Activated T-helper 1 cell treated with anti-CD3 and anti-CD28 coated beads, Interleukin-12 subunit alpha, Interleukin-12 subunit beta, Interleukin-2, Interleukin-4 antibody, amounts not matched to agents 30 ng/mL and 10 ng/mL and 1 ng/mL, durations not matched to agents 14 hours and 24 hours and 36 hours (primary cell): ENCODE data around the gene SNTG2. TPM values are rescaled to one million over a fixed set of nuclear protein-coding genes. Genes with fewer than 3 reads are reported as not detected.

Source experiments
- DNase-seq: peaks from one replicate; pipeline ENCODE4 v3.0.0; 2021; ENCODE audit warnings: low spot score
- H3K27ac Mint-ChIP-seq: one replicate; pipeline ENCODE4 v1.8.0; 2021; ENCODE audit warnings: mild to moderate bottlenecking, mixed read lengths
- H3K27me3 Mint-ChIP-seq: one replicate; pipeline ENCODE4 v1.8.0; 2022; ENCODE audit warnings: mild to moderate bottlenecking, moderate library complexity, mixed read lengths; ENCODE audit not compliant: insufficient read depth
- H3K36me3 Mint-ChIP-seq: one replicate; pipeline ENCODE4 v1.8.0; 2021; ENCODE audit warnings: low read depth, mixed read lengths
- H3K4me1 Mint-ChIP-seq: one replicate; pipeline ENCODE4 v1.8.0; 2021; ENCODE audit warnings: low read depth, mixed read lengths
- H3K4me3 Mint-ChIP-seq: one replicate; pipeline ENCODE4 v1.8.0; 2021; ENCODE audit warnings: mild to moderate bottlenecking, moderate library complexity, mixed read lengths
- H3K9me3 Mint-ChIP-seq: one replicate; pipeline ENCODE4 v1.8.0; 2021; ENCODE audit warnings: mixed read lengths
- intact Hi-C: fragments of 100-400 bp; cut with micrococcal nuclease; formaldehyde crosslinking; loops from one replicate; pipeline ENCODE4 v1.15.1; 2024
- total RNA-seq: library from RNA; stranded (reverse); gene quantifications from 2 replicates; pipeline ENCODE4 v1.2.3, GENCODE V29; 2022

Gene SNTG2
- total RNA-seq, 1 donor from 2014 or later: not detected

GRCh38 chr2:990970-991369 lies 40.3 kb downstream of the SNTG2 start:
- no peak for DNase-seq
- no peaks in the 10 kb centered on the region for H3K4me1 Mint-ChIP-seq
- H3K27me3 Mint-ChIP-seq: no peaks in the 10 kb centered on the region
- H3K36me3 Mint-ChIP-seq: no peaks in the 10 kb centered on the region
- intact Hi-C loops: no loop called here
- H3K4me3 Mint-ChIP-seq: no peak overlapping the region
- H3K27ac Mint-ChIP-seq: no peak overlapping the region
- H3K9me3 Mint-ChIP-seq: no peaks in the 10 kb centered on the region

GRCh38 chr2:1002350-1002749 lies 51.7 kb downstream of the SNTG2 start:
- Mint-ChIP-seq H3K36me3 (no peaks in the 10 kb centered on the region), H3K27ac (no peak overlapping the region), H3K9me3 (no peaks in the 10 kb centered on the region), H3K4me1 (no peaks in the 10 kb centered on the region), H3K4me3 (no peak overlapping the region), H3K27me3 (peaks cover 11% of the 10 kb centered on the region)
- DNase-seq: no peak
- intact Hi-C loops: no loop called here

GRCh38 chr2:1004398-1004797 lies 53.7 kb downstream of the SNTG2 start:
- no peak overlapping the region for H3K4me3 Mint-ChIP-seq
- DNase-seq: no peak
- intact Hi-C loops: no loop called here
- peaks cover 5% of the 10 kb centered on the region for H3K27me3 Mint-ChIP-seq
- H3K4me1 Mint-ChIP-seq: no peaks in the 10 kb centered on the region
- no peak overlapping the region for H3K27ac Mint-ChIP-seq
- no peaks in the 10 kb centered on the region for H3K9me3 Mint-ChIP-seq
- H3K36me3 Mint-ChIP-seq: no peaks in the 10 kb centered on the region

GRCh38 chr2:1010415-1010930 lies 59.8 kb downstream of the SNTG2 start:
- H3K4me1 Mint-ChIP-seq: no peaks in the 10 kb centered on the region
- intact Hi-C loops: no loop called here
- H3K27me3 Mint-ChIP-seq: peaks cover 3% of the 10 kb centered on the region
- no peaks in the 10 kb centered on the region for H3K9me3 Mint-ChIP-seq
- H3K4me3 Mint-ChIP-seq: no peak overlapping the region
- no peak for DNase-seq
- no peak overlapping the region for H3K27ac Mint-ChIP-seq
- no peaks in the 10 kb centered on the region for H3K36me3 Mint-ChIP-seq

- H3K27ac Mint-ChIP-seq: no peak overlapping the region
- no peaks in the 10 kb centered on the region for H3K9me3 Mint-ChIP-seq
- intact Hi-C loops: no loop called here
- H3K27me3 Mint-ChIP-seq: peaks cover 3% of the 10 kb centered on the region
- no peak overlapping the region for H3K4me3 Mint-ChIP-seq
- DNase-seq: no peak
- no peaks in the 10 kb centered on the region for H3K36me3 Mint-ChIP-seq
- H3K4me1 Mint-ChIP-seq: no peaks in the 10 kb centered on the region
These were observed 60.4 kb downstream of the SNTG2 start for GRCh38 chr2:1011006-1011405.

- Mint-ChIP-seq H3K27ac (no peak overlapping the region), H3K4me1 (no peaks in the 10 kb centered on the region), H3K4me3 (no peak overlapping the region), H3K9me3 (no peaks in the 10 kb centered on the region), H3K36me3 (no peaks in the 10 kb centered on the region), H3K27me3 (peaks cover 3% of the 10 kb centered on the region)
- intact Hi-C loops: no loop called here
- DNase-seq: no peak
These were observed 61.3 kb downstream of the SNTG2 start for GRCh38 chr2:1011985-1012384.

GRCh38 chr2:1014802-1015201 lies 64.2 kb downstream of the SNTG2 start:
- intact Hi-C loops: no loop called here
- H3K27ac Mint-ChIP-seq: no peak overlapping the region

GRCh38 chr2:1016500-1016899 lies 65.9 kb downstream of the SNTG2 start:
- Mint-ChIP-seq H3K27ac (no peak overlapping the region), H3K27me3 (no peaks in the 10 kb centered on the region), H3K4me3 (no peak overlapping the region), H3K4me1 (no peaks in the 10 kb centered on the region), H3K9me3 (no peaks in the 10 kb centered on the region), H3K36me3 (no peaks in the 10 kb centered on the region)
- intact Hi-C loops: no loop called here
- no peak for DNase-seq

More at GRCh38 chr2:1014802-1015201, 64.2 kb downstream of the SNTG2 start:
- Mint-ChIP-seq H3K4me3 (no peak overlapping the region), H3K27me3 (peaks cover 3% of the 10 kb centered on the region), H3K4me1 (no peaks in the 10 kb centered on the region), H3K9me3 (no peaks in the 10 kb centered on the region), H3K36me3 (no peaks in the 10 kb centered on the region)
- no peak for DNase-seq

- Mint-ChIP-seq H3K27me3 (no peaks in the 10 kb centered on the region), H3K4me3 (no peak overlapping the region), H3K4me1 (no peaks in the 10 kb centered on the region), H3K36me3 (no peaks in the 10 kb centered on the region), H3K9me3 (no peaks in the 10 kb centered on the region), H3K27ac (no peak overlapping the region)
- intact Hi-C loops: no loop called here
- no peak for DNase-seq
These were observed 67.2 kb downstream of the SNTG2 start for GRCh38 chr2:1017827-1018226.

- no peaks in the 10 kb centered on the region for H3K4me1 Mint-ChIP-seq
- intact Hi-C loops: no loop called here
- no peaks in the 10 kb centered on the region for H3K36me3 Mint-ChIP-seq
- H3K27ac Mint-ChIP-seq: no peak overlapping the region
- no peaks in the 10 kb centered on the region for H3K9me3 Mint-ChIP-seq
- no peaks in the 10 kb centered on the region for H3K27me3 Mint-ChIP-seq
- no peak overlapping the region for H3K4me3 Mint-ChIP-seq
- no peak for DNase-seq
These were observed 69.6 kb downstream of the SNTG2 start for GRCh38 chr2:1020206-1020605.

GRCh38 chr2:1022178-1022577 lies 71.5 kb downstream of the SNTG2 start:
- no peaks in the 10 kb centered on the region for H3K4me1 Mint-ChIP-seq
- no peaks in the 10 kb centered on the region for H3K9me3 Mint-ChIP-seq
- intact Hi-C loops: no loop called here
- H3K27ac Mint-ChIP-seq: no peak overlapping the region
- no peaks in the 10 kb centered on the region for H3K36me3 Mint-ChIP-seq
- H3K27me3 Mint-ChIP-seq: no peaks in the 10 kb centered on the region
- H3K4me3 Mint-ChIP-seq: no peak overlapping the region
- no peak for DNase-seq

GRCh38 chr2:1024981-1025380 lies 74.3 kb downstream of the SNTG2 start:
- Mint-ChIP-seq H3K27me3 (peaks cover 3% of the 10 kb centered on the region), H3K36me3 (no peaks in the 10 kb centered on the region), H3K27ac (no peak overlapping the region), H3K9me3 (no peaks in the 10 kb centered on the region), H3K4me3 (no peak overlapping the region), H3K4me1 (no peaks in the 10 kb centered on the region)
- intact Hi-C loops: no loop called here
- DNase-seq: no peak

GRCh38 chr2:1026141-1026540 lies 75.5 kb downstream of the SNTG2 start:
- Mint-ChIP-seq H3K4me1 (no peaks in the 10 kb centered on the region), H3K36me3 (no peaks in the 10 kb centered on the region)
- intact Hi-C loops: no loop called here

GRCh38 chr2:1028831-1029230 lies 78.2 kb downstream of the SNTG2 start:
- Mint-ChIP-seq H3K9me3 (no peaks in the 10 kb centered on the region), H3K27me3 (peaks cover 3% of the 10 kb centered on the region), H3K27ac (no peak overlapping the region), H3K36me3 (no peaks in the 10 kb centered on the region), H3K4me1 (no peaks in the 10 kb centered on the region), H3K4me3 (no peak overlapping the region)
- DNase-seq: no peak
- intact Hi-C loops: no loop called here

More at GRCh38 chr2:1026141-1026540, 75.5 kb downstream of the SNTG2 start:
- no peak for DNase-seq
- no peaks in the 10 kb centered on the region for H3K9me3 Mint-ChIP-seq
- no peak overlapping the region for H3K27ac Mint-ChIP-seq
- H3K27me3 Mint-ChIP-seq: peaks cover 3% of the 10 kb centered on the region
- H3K4me3 Mint-ChIP-seq: no peak overlapping the region
